H1 (cell line): Measurements from ENCODE around the gene WDFY4. TPM values are rescaled to one million over a fixed set of nuclear protein-coding genes. Genes with fewer than 3 reads are reported as not detected.

Experiments
- CTCF ChIA-PET: fragments of 300-600 bp; sonication (Branson Sonifier 250); formaldehyde crosslinking; loops from one replicate; lab custom pipeline; 2021; ENCODE audit not compliant: partially characterized antibody; lab: Charles Lee
- POLR2A ChIA-PET: fragments of 300-600 bp; sonication (Branson Sonifier 250); formaldehyde crosslinking; loops from one replicate; lab custom pipeline; 2021; ENCODE audit warnings: inconsistent platforms; ENCODE audit not compliant: partially characterized antibody; lab: Charles Lee
- DNase-seq, 2 experiments: peaks; one replicate each; pipeline versions ENCODE4 v3.0.0 to v3.0.0-alpha.2; 2010 to 2022; ENCODE audit warnings: low spot score in 2 of 2, low read depth in 1 of 2, mixed read lengths in 1 of 2
- FAIRE-seq: peaks from 2 replicates; lab custom pipeline; 2011; peaks lifted over from hg19 to GRCh38; lab: Jason Lieb, UNC
- H2AFZ ChIP-seq: 2 replicates; pipeline ENCODE4 v1.8.1; 2012; ENCODE audit warnings: low read length, inconsistent platforms
- H2AK5ac ChIP-seq: 2 replicates; pipeline ENCODE4 v1.6.1; 2013; ENCODE audit warnings: low read depth, low read length
- H2BK120ac ChIP-seq: replicated peaks from 2 replicates; pipeline ENCODE3; 2013; ENCODE audit warnings: low read depth, low read length, inconsistent platforms
- H2BK12ac ChIP-seq: 2 replicates; pipeline ENCODE4 v1.6.1; 2013; ENCODE audit warnings: low read depth, low read length
- H2BK15ac ChIP-seq: 2 replicates; pipeline ENCODE4 v1.6.1; 2013; ENCODE audit warnings: low read length
- H2BK20ac ChIP-seq: 2 replicates; pipeline ENCODE4 v1.6.1; 2013; ENCODE audit warnings: low read length
- H2BK5ac ChIP-seq: 2 replicates; pipeline ENCODE4 v1.6.1; 2013; ENCODE audit warnings: low read depth, low read length
- H3K14ac ChIP-seq: 2 replicates; pipeline ENCODE4 v1.6.1; 2013; ENCODE audit warnings: inconsistent platforms; ENCODE audit not compliant: insufficient read length
- H3K18ac ChIP-seq: 2 replicates; pipeline ENCODE4 v1.6.1; 2013; ENCODE audit warnings: low read length; ENCODE audit errors: extremely low read depth
- H3K23ac ChIP-seq: 2 replicates; pipeline ENCODE4 v1.6.1; 2013; ENCODE audit warnings: inconsistent platforms; ENCODE audit not compliant: insufficient read length
- H3K23me2 ChIP-seq: 2 replicates; pipeline ENCODE4 v1.6.1; 2013; ENCODE audit warnings: low read depth, low read length
- H3K27ac ChIP-seq: 2 replicates; pipeline ENCODE4 v1.6.1; 2011; ENCODE audit warnings: low read depth, low read length, inconsistent platforms
- H3K27me3 ChIP-seq, 4 experiments: replicated peaks in 1 of 4; 1 replicate in 1 of 4; 2 replicates in 3 of 4; pipeline versions ENCODE4 v1.6.1 to v1.8.1; 2011 to 2013; ENCODE audit warnings: low read length in 3 of 4, mild to moderate bottlenecking in 3 of 4, inconsistent platforms in 2 of 4, mixed read lengths in 2 of 4, moderate library complexity in 1 of 4; ENCODE audit not compliant: control insufficient read depth in 3 of 4, insufficient read depth in 3 of 4; ENCODE audit errors: extremely low read depth in 1 of 4
- H3K36me3 ChIP-seq, 4 experiments: 2 replicates each; pipeline versions ENCODE4 v1.6.1 to v1.8.1; 2011 to 2013; ENCODE audit warnings: mild to moderate bottlenecking in 4 of 4, low read length in 3 of 4, moderate library complexity in 2 of 4, control low read depth in 1 of 4, inconsistent platforms in 1 of 4; ENCODE audit not compliant: insufficient read depth in 4 of 4, control insufficient read depth in 2 of 4
- H3K4ac ChIP-seq: replicated peaks from 2 replicates; pipeline ENCODE3; 2013; ENCODE audit warnings: low read length, low read depth, mixed read lengths, inconsistent platforms; ENCODE audit not compliant: insufficient read length
- H3K4me1 ChIP-seq, 4 experiments: replicated peaks in 1 of 4; 1 replicate in 1 of 4; 2 replicates in 3 of 4; pipeline versions ENCODE4 v1.6.1 to v1.8.1; 2011 to 2013; ENCODE audit warnings: low read length in 3 of 4, inconsistent platforms in 2 of 4, mixed read lengths in 1 of 4; ENCODE audit not compliant: insufficient read depth in 4 of 4, control insufficient read depth in 3 of 4
- H3K4me2 ChIP-seq, 2 experiments: 2 replicates each; pipeline versions ENCODE4 v1.6.1 to v1.8.1; 2011 to 2013; ENCODE audit warnings: low read depth in 2 of 2, low read length in 2 of 2, control low read depth in 1 of 2, inconsistent platforms in 1 of 2, mild to moderate bottlenecking in 1 of 2; ENCODE audit not compliant: insufficient read depth in 1 of 2
- H3K4me3 ChIP-seq, 4 experiments: fragments of 200-600, 300-600 bp in 1 of 4; sonication (generic), shearing (Covaris generic), sonication (Bioruptor Twin) in 1 of 4; 2 replicates each; pipeline versions ENCODE4 v1.5.1 to v1.8.1; 2011 to 2016; ENCODE audit warnings: low read length in 4 of 4, low read depth in 3 of 4, control low read depth in 2 of 4, inconsistent platforms in 2 of 4, mild to moderate bottlenecking in 2 of 4, mixed read lengths in 1 of 4, moderate library complexity in 1 of 4; ENCODE audit not compliant: insufficient read depth in 2 of 4; ENCODE audit errors: extremely low read depth in 1 of 4
- H3K56ac ChIP-seq: replicated peaks from 2 replicates; pipeline ENCODE3; 2013; ENCODE audit warnings: low read depth, mild to moderate bottlenecking, mixed read lengths, low read length, inconsistent platforms; ENCODE audit not compliant: insufficient read length
- H3K79me1 ChIP-seq: 2 replicates; pipeline ENCODE4 v1.6.1; 2013; ENCODE audit warnings: low read depth, low read length, control low read depth
- H3K79me2 ChIP-seq, 2 experiments: 2 replicates each; pipeline versions ENCODE4 v1.6.1 to v1.8.1; 2012 to 2013; ENCODE audit warnings: low read length in 2 of 2, mild to moderate bottlenecking in 2 of 2, inconsistent platforms in 1 of 2; ENCODE audit not compliant: insufficient read depth in 2 of 2, control insufficient read depth in 1 of 2
- H3K9ac ChIP-seq, 4 experiments: replicated peaks in 1 of 4; 1 replicate in 1 of 4; 2 replicates in 3 of 4; pipeline versions ENCODE4 v1.6.1 to v1.8.1; 2011 to 2013; ENCODE audit warnings: low read depth in 3 of 4, low read length in 3 of 4, control low read depth in 2 of 4, mild to moderate bottlenecking in 2 of 4, moderate library complexity in 2 of 4, inconsistent platforms in 1 of 4; ENCODE audit errors: extremely low read depth in 1 of 4
- H3K9me3 ChIP-seq, 2 experiments: 2 replicates each; pipeline versions ENCODE4 v1.6.1 to v1.8.1; 2012 to 2013; ENCODE audit warnings: mild to moderate bottlenecking in 2 of 2, moderate library complexity in 2 of 2, control low read depth in 1 of 2, inconsistent platforms in 1 of 2, low read depth in 1 of 2, low read length in 1 of 2, mixed read lengths in 1 of 2; ENCODE audit not compliant: insufficient read depth in 2 of 2
- H4K20me1 ChIP-seq, 2 experiments: replicated peaks in 1 of 2; 2 replicates each; pipeline versions ENCODE3 to v1.8.1; 2011 to 2013; ENCODE audit warnings: inconsistent platforms in 2 of 2, low read length in 2 of 2, mild to moderate bottlenecking in 1 of 2; ENCODE audit not compliant: insufficient read depth in 2 of 2, control insufficient read depth in 1 of 2
- H4K5ac ChIP-seq: 2 replicates; pipeline ENCODE4 v1.6.1; 2013; ENCODE audit warnings: low read length, low read depth, mixed read lengths, inconsistent platforms; ENCODE audit not compliant: insufficient read length
- H4K8ac ChIP-seq: 2 replicates; pipeline ENCODE4 v1.8.0; 2013; ENCODE audit warnings: mild to moderate bottlenecking, moderate library complexity, low read length, inconsistent platforms; ENCODE audit not compliant: insufficient read depth; ENCODE audit errors: extremely low read depth
- H4K91ac ChIP-seq: replicated peaks from 2 replicates; pipeline ENCODE3; 2013; ENCODE audit warnings: low read length, mixed read lengths, inconsistent platforms; ENCODE audit not compliant: insufficient read length
- ASH2L ChIP-seq: fragments of 200-600, 300-600 bp; sonication (generic); IDR thresholded peaks from one replicate; pipeline ENCODE4 v1.7.1; 2017; ENCODE audit warnings: low read length
- CHD1 ChIP-seq: IDR thresholded peaks from 2 replicates; pipeline ENCODE4 v1.6.1; 2012; ENCODE audit warnings: low read depth, low read length, improper control_type of control experiment
- EGR1 ChIP-seq: IDR thresholded peaks from 2 replicates; pipeline ENCODE4 v1.6.1; 2011; ENCODE audit warnings: low read depth, low read length, borderline replicate concordance
- FOSL1 ChIP-seq: IDR thresholded peaks from 2 replicates; pipeline ENCODE4 v1.6.1; 2011; ENCODE audit warnings: mild to moderate bottlenecking, low read depth, low read length, moderate library complexity; ENCODE audit not compliant: insufficient read depth
- KDM4A ChIP-seq: IDR thresholded peaks from one replicate; pipeline ENCODE4 v1.7.1; 2012; ENCODE audit warnings: low read depth, mild to moderate bottlenecking, moderate library complexity, low read length, inconsistent platforms; ENCODE audit not compliant: severe bottlenecking
- SIRT6 ChIP-seq: IDR thresholded peaks from one replicate; pipeline ENCODE4 v1.7.1; 2012; ENCODE audit warnings: low read length, inconsistent platforms
- WGBS, 2 experiments: shearing (Covaris generic) in 1 of 2; methylation state at CpG; one replicate each; pipeline versions ENCODE4 v1.1.6 to v1.1.7; 2013 to 2015; ENCODE audit warnings: low lambda C conversion rate in 2 of 2, mixed read lengths in 2 of 2, inconsistent platforms in 1 of 2, low coverage in 1 of 2, missing lambda C conversion rate in 1 of 2; ENCODE audit not compliant: insufficient replicate concordance in 2 of 2, insufficient coverage in 1 of 2, insufficient read length in 1 of 2; ENCODE audit errors: extremely low coverage in 1 of 2, missing lambda C conversion rate in 1 of 2; 5-methylcytosine and 5-hydroxymethylcytosine counted together
- polyA plus RNA-seq, 7 experiments: library from polyadenylated mRNA; depleted of rRNA in 3 of 7; stranded (reverse) in 5 of 7; unstranded in 2 of 7; fragments of >200 nt in 5 of 7; fragments of 200-250 nt in 2 of 7; gene quantifications; 1 replicate in 5 of 7; 2 replicates in 1 of 7; 4 replicates in 1 of 7; pipeline versions ENCODE4 v1.2.1 to v1.2.3, GENCODE V29; 2011 to 2013; ENCODE audit warnings: missing spikeins in 2 of 7, mixed read lengths in 2 of 7
- total RNA-seq: library from RNA; stranded (reverse); fragmentation: NEBNext Ultra II Directional; extraction: Animal tissue kit (Norgen Biotek cat#: 25700); gene quantifications from 2 replicates; pipeline ENCODE4 v1.2.1, GENCODE V29; 2021

WDFY4 gene
- total and polyA plus RNA-seq, 2 of the 8 experiments (the other 6 are each of a cell fraction or from before 2014, with no cell fraction given) = not detected

DNA sequence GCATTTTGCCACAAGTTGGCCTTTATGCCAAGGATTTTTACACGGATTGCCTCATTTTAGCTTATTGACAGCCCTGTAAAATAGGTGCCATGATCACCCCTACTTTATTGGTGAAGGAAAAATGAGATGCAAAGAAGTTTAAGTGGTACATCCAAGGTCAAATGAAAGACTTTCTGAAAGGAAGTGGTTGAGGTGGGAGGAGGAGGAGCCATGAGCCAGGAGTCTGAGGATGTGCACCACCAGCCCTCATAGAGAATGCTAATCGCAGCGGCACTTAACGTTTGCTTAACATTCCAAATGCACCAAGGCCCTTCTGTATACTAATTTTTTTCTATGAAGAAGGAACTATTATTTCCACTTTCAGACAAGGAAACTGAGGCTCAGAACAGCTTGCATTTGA is 286.0 kb downstream of the WDFY4 start:
- no peak overlapping the region for H3K9ac ChIP-seq
- H4K8ac ChIP-seq = no peak overlapping the region
- H2AK5ac ChIP-seq = no peak overlapping the region
- H2BK20ac ChIP-seq = no peak overlapping the region
- no peak overlapping the region for H3K23ac ChIP-seq
- no peak overlapping the region for H4K5ac ChIP-seq
- no peak overlapping the region for H3K4ac ChIP-seq
- no peaks in the 10 kb centered on the region for H3K27me3 ChIP-seq
- DNase-seq = no peak
- no peak overlapping the region for H2BK15ac ChIP-seq
- no peak overlapping the region for H2BK5ac ChIP-seq
- no peaks in the 10 kb centered on the region for H3K36me3 ChIP-seq
- no peaks in the 10 kb centered on the region for H3K9me3 ChIP-seq
- no peak for FAIRE-seq
- H4K91ac ChIP-seq = no peak overlapping the region
- H3K18ac ChIP-seq = no peak overlapping the region
- H3K27ac ChIP-seq = no peak overlapping the region
- ChIA-PET POLR2A (interaction anchor here (1.0 kb wide), 1 partner anchor 10 kb away, joined by 3 read pairs; no protein-coding TSS in a partner anchor), CTCF (interaction anchor here (0.6 to 3.3 kb wide), 3 partner anchors 12 to 313 kb away, joined by 3 to 18 read pairs (median 5); no protein-coding TSS in a partner anchor)
- H3K4me3 ChIP-seq = no peak overlapping the region
- no peak overlapping the region for H3K14ac ChIP-seq
- no peak overlapping the region for H2AFZ ChIP-seq
- H3K23me2 ChIP-seq = peaks cover 2% of the 10 kb centered on the region; the same call in 1 of the 2 replicates
- H3K79me1 ChIP-seq = no peaks in the 10 kb centered on the region
- no peak overlapping the region for H3K4me2 ChIP-seq
- WGBS, 2 experiments = 97% methylated on average over 4 of the region's 4 CpGs; no CpG with 5 or more reads in 1 of the 2 experiments
- no peak overlapping the region for H3K56ac ChIP-seq
- H3K79me2 ChIP-seq = no peaks in the 10 kb centered on the region
- no peak overlapping the region for H2BK12ac ChIP-seq
- no peaks in the 10 kb centered on the region for H4K20me1 ChIP-seq
- H2BK120ac ChIP-seq = no peak overlapping the region
- H3K4me1 ChIP-seq = no peaks in the 10 kb centered on the region; a peak in 1 of 7 replicates
- TF ChIP-seq EGR1 (no peak), ASH2L (no peak), SIRT6 (no peak), FOSL1 (no peak), KDM4A (no peak), CHD1 (no peak)
